Ovary (tissue), 9 donors: Measurements from ENCODE around the gene SNCAIP. TPM values are rescaled to one million over a fixed set of nuclear protein-coding genes. Genes with fewer than 3 reads are reported as not detected.

Experiments used
- DNase-seq, 5 donors: peaks; one replicate each; pipeline ENCODE4 v3.0.0-alpha.2; 2019 to 2020
- H3K27ac ChIP-seq, 2 donors: fragments of 200-600 bp; one replicate each; pipeline versions ENCODE4 v1.5.1 to v1.8.0; 2019 to 2022
- H3K27me3 ChIP-seq: fragments of 200-600 bp; one replicate; pipeline ENCODE4 v1.8.0; 2022
- H3K36me3 ChIP-seq: fragments of 200-600 bp; sonication (generic); one replicate; pipeline ENCODE4 v1.5.1; 2019
- H3K4me1 ChIP-seq: one replicate; pipeline ENCODE4 v1.8.1; 2013; ENCODE audit warnings: mild to moderate bottlenecking, moderate library complexity; ENCODE audit not compliant: insufficient read depth
- H3K4me3 ChIP-seq: fragments of 200-600 bp; sonication (generic); one replicate; pipeline ENCODE4 v1.5.1; 2017
- H3K9me3 ChIP-seq, 2 donors: fragments of 200-600 bp in 1 of 2; sonication (generic) in 1 of 2; one replicate each; pipeline versions ENCODE4 v1.5.1 to v1.8.1; 2013 to 2019; ENCODE audit warnings: mild to moderate bottlenecking in 1 of 2, moderate library complexity in 1 of 2
- CTCF ChIP-seq, 3 donors: fragments of 450-650 bp in 2 of 3; fragments of 200-600 bp in 1 of 3; IDR thresholded peaks; one replicate each; pipeline versions ENCODE4 v1.5.1 to v1.8.0; 2016 to 2022; ENCODE audit warnings: antibody characterized with exemption in 3 of 3, mild to moderate bottlenecking in 1 of 3
- EP300 ChIP-seq: sonication (generic); formaldehyde crosslinking; IDR thresholded peaks from one replicate; pipeline ENCODE4 v1.6.1; 2017; ENCODE audit warnings: antibody characterized with exemption
- POLR2A ChIP-seq: fragments of 450-650 bp; IDR thresholded peaks from one replicate; pipeline ENCODE4 v1.6.1; 2017; ENCODE audit warnings: antibody characterized with exemption, mild to moderate bottlenecking, moderate library complexity
- WGBS, 3 donors: extraction: QIAGEN DNeasy Blood & Tissue Kit in 1 of 3; methylation state at CpG; one replicate each; pipeline versions ENCODE4 v1.1.5 to v1.1.7; 2013 to 2017; 5-methylcytosine and 5-hydroxymethylcytosine counted together
- intact Hi-C, 4 donors: fragments of 100-400 bp; cut with DNase I; formaldehyde crosslinking; loops; one replicate each; pipeline versions ENCODE4 v1.11.0 to v1.15.1; 2022 to 2023
- polyA plus RNA-seq, 2 donors: library from polyadenylated mRNA; stranded (reverse); fragments of 200-250 nt in 1 of 2; fragments of 350-450 nt in 1 of 2; fragmentation: Illumina TruSeq in 1 of 2; extraction: RNeasy Lipid Tissue Mini Kit (QIAGEN cat#74804) in 1 of 2; gene quantifications; one replicate each; pipeline ENCODE4 v1.2.3, GENCODE V29; 2013 to 2014
- total RNA-seq, 7 donors: library from RNA; depleted of rRNA in 2 of 7; stranded (reverse); fragments of >200 nt in 2 of 7; fragmentation: NEBNext Ultra II Directional in 3 of 7; extraction: Animal tissue kit (Norgen Biotek cat#: 25700) in 3 of 7; gene quantifications; one replicate each; pipeline versions ENCODE4 v1.1.0 to v1.2.4, GENCODE V29; 2016 to 2023
- donor health status: DM: no; HTN: no; CAD: no; lungs with moderate emphysema.
- donor health status: DM: no; HTN: no; CAD: no.
- donor health status: Bipolar disorder and iron deficiency.
- donor health status: DM: yes; HTN: yes; CAD: no.
- donor health status: DM: no; HTN: no; CAD: no.
- donor health status: DM: yes; HTN: yes; CAD: no.

SNCAIP gene
- total and polyA plus RNA-seq, 9 donors = 20.4 to 92.5 (median 46.9) TPM

- TF ChIP-seq POLR2A = no peak
- TF ChIP-seq CTCF (IDR thresholded peaks at IDR 0.05) = no peak
- TF ChIP-seq EP300 = no peak
- Histone ChIP-seq H3K36me3 (no peaks in the 10 kb centered on the region), H3K27me3 (no peaks in the 10 kb centered on the region), H3K4me3 (no peak overlapping the region), H3K9me3 (no peaks in the 10 kb centered on the region), H3K27ac (no peak overlapping the region), H3K4me1 (peaks cover 4% of the 10 kb centered on the region)
- 66 to 81% (median 77%) methylated on average over 4 of the region's 4 CpGs for WGBS, 3 donors
- intact Hi-C loops = no loop called here
- DNase-seq = no peak
Observed at GRCh38 chr5:122369253-122369815, 57.3 kb downstream of the SNCAIP start.

DNA sequence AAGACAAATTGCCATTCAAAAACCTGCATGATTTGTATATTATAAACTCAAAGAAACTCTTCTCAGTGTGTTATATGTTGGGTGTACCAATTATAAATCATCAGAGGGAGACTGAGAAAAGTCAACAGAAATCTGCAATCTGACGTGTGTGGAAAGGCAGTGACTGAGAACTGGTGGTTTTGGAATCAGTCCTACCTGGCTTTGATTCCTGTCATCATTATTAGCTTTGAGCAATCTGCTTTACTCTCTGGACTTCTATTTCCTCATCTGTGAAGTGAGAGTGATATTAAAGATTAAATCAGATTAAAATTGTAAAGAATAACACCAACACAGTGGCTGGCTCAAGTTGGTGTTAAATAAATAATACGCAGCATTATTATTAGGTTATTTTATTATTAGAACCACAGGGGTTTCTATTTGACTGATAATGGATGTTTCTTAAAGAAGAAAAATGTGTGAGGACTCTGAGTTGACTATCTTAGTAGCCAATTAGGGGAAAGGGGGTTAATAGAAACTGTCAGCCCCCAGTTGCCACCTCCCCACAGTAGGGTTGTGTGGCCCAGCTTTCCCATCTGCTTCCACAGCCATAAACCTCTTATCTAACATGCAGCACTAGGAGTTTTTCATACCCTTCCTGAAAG lies 59.6 kb downstream of the SNCAIP start:
- DNase-seq = no peak
- Histone ChIP-seq H3K4me3 (no peak overlapping the region), H3K9me3 (no peaks in the 10 kb centered on the region), H3K27ac (no peak overlapping the region), H3K27me3 (no peaks in the 10 kb centered on the region), H3K36me3 (no peaks in the 10 kb centered on the region), H3K4me1 (peaks cover 14% of the 10 kb centered on the region)
- TF ChIP-seq CTCF (IDR thresholded peaks at IDR 0.05) = no peak
- TF ChIP-seq EP300 = no peak
- no peak for TF ChIP-seq POLR2A
- intact Hi-C loops = no loop called here
- WGBS, 3 donors = 89 to 91% (median 90%) methylated on average over 2 of the region's 2 CpGs

GRCh38 chr5:122374110-122374509 lies 62.1 kb downstream of the SNCAIP start:
- DNase-seq = no peak
- H3K4me1 ChIP-seq = peaks cover 16% of the 10 kb centered on the region
- no peaks in the 10 kb centered on the region for H3K36me3 ChIP-seq
- H3K9me3 ChIP-seq = no peaks in the 10 kb centered on the region
- no peak overlapping the region for H3K4me3 ChIP-seq
- H3K27me3 ChIP-seq = no peaks in the 10 kb centered on the region
- H3K27ac ChIP-seq = no peak overlapping the region
- intact Hi-C loops = no loop called here
- no peak for TF ChIP-seq EP300
- no peak for TF ChIP-seq POLR2A
- no peak for TF ChIP-seq CTCF (IDR thresholded peaks at IDR 0.05)

- Histone ChIP-seq H3K9me3 (no peaks in the 10 kb centered on the region), H3K27ac (peak overlapping the region in 1 of 2 donors; percentile 12), H3K27me3 (no peaks in the 10 kb centered on the region), H3K4me3 (no peak overlapping the region), H3K4me1 (peaks cover 16% of the 10 kb centered on the region), H3K36me3 (no peaks in the 10 kb centered on the region)
- no peak for DNase-seq
- intact Hi-C loops = no loop called here
- TF ChIP-seq CTCF (IDR thresholded peaks at IDR 0.05) (no peak), POLR2A (no peak), EP300 (no peak)
- whole genome bisulfite sequencing, 3 donors = 28 to 44% (median 43%) methylated on average over 2 of the region's 2 CpGs
Observed at GRCh38 chr5:122375801-122376200, 63.8 kb downstream of the SNCAIP start.
